CD4-positive, alpha-beta T cell treated with Interferon gamma for 1 hour (primary cell): ENCODE data around the gene SLC41A1.

Experiments
- DNase-seq: peaks from one replicate; pipeline ENCODE4 v3.0.0-alpha.2; 2020

The SLC41A1 gene

GRCh38 chr1:205750138-205751035, 62.6 kb downstream of the SLC41A1 start, which contains the start of gene NUCKS1:
Gene NUCKS1, minus strand, starts transcription at chr1:205750182. Its CDS starts 209 bp downstream, at chr1:205749973.
- DNase-seq = peak; percentile 99

GRCh38 chr1:205749234-205750137, 63.5 kb downstream of the SLC41A1 start:
- DNase-seq = peak; percentile 97

GRCh38 chr1:205748403-205749233, 64.4 kb downstream of the SLC41A1 start:
- no peak for DNase-seq

- no peak for DNase-seq
These were observed 66.1 kb downstream of the SLC41A1 start for GRCh38 chr1:205746757-205747412.

- DNase-seq = no peak
These were observed 68.6 kb downstream of the SLC41A1 start for GRCh38 chr1:205744403-205744802.

- no peak for DNase-seq
These were observed 69.0 kb downstream of the SLC41A1 start for GRCh38 chr1:205743977-205744376.

DNA sequence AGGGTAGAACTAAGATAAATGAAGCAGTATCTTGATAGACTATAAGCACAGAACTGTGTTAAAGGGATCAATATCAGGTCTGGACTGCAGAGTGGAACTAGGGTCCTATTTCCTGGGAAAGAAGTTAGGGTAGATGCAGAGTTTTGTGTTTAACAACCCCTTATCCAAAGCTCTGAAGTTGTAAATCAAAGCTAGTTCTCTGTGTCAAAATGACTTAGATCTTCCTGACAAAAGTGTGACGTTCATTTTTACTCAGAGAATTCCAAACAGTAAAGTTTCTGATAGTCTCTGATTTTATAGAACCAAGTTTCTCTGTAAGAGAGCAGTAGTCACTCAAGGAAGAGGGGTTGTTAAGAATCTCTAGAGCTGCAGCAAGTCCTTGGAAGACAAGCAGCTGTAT, 71.3 kb downstream of the SLC41A1 start:
- DNase-seq = no peak

- no peak for DNase-seq
These were observed 73.4 kb downstream of the SLC41A1 start for GRCh38 chr1:205739348-205740160.
